Gastrocnemius medialis (tissue), 4 donors: ENCODE measurements around the gene ABCA13.

Experiments used
- POLR2A ChIP-seq, 2 donors: fragments of 450-650 bp; IDR thresholded peaks; one replicate each; pipeline ENCODE4 v1.6.1; 2017; ENCODE audit warnings: antibody characterized with exemption in 2 of 2, mild to moderate bottlenecking in 2 of 2, moderate library complexity in 2 of 2
- TF ChIP-seq, protein P1 (sequence below), 5 experiments: fragments of 450-650 bp in 3 of 5; fragments of 200-600 bp in 2 of 5; sonication (generic) in 2 of 5; IDR thresholded peaks in 4 of 5; conservative IDR thresholded peaks in 1 of 5; 1 replicate in 4 of 5; 2 replicates in 1 of 5; pipeline ENCODE4 v1.5.1; 2016 to 2019; ENCODE audit warnings: antibody characterized with exemption in 5 of 5, mild to moderate bottlenecking in 3 of 5, moderate library complexity in 3 of 5

DNA sequence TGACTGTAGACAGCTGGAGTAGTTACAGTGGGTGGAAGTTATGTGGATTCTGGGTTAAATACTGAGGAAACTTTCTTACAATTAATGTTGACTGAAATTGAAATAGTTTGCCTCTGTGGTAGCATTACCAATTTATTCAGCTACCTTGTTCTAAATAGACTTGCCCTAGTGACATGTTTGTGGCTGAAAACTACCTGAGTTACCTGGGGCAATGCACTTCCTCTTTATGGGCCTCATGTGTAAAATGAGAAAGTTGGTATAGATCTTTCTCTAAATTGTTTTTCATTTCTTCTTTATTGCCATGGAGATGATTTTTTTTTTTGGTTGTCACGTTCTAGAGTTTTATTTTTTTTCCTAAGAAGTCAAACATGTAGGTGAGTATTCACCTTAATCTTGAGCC, 500.4 kb downstream of the ABCA13 start:
- TF ChIP-seq, protein P1, sequence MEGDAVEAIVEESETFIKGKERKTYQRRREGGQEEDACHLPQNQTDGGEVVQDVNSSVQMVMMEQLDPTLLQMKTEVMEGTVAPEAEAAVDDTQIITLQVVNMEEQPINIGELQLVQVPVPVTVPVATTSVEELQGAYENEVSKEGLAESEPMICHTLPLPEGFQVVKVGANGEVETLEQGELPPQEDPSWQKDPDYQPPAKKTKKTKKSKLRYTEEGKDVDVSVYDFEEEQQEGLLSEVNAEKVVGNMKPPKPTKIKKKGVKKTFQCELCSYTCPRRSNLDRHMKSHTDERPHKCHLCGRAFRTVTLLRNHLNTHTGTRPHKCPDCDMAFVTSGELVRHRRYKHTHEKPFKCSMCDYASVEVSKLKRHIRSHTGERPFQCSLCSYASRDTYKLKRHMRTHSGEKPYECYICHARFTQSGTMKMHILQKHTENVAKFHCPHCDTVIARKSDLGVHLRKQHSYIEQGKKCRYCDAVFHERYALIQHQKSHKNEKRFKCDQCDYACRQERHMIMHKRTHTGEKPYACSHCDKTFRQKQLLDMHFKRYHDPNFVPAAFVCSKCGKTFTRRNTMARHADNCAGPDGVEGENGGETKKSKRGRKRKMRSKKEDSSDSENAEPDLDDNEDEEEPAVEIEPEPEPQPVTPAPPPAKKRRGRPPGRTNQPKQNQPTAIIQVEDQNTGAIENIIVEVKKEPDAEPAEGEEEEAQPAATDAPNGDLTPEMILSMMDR (IDR thresholded peaks at IDR 0.05 in 4 of 5, conservative IDR thresholded peaks at IDR 0.05 in 1 of 5), result no peak
- no peak for TF ChIP-seq POLR2A (IDR thresholded peaks at IDR 0.05)
